SW 1271 (cell line): ENCODE measurements around the gene LMNTD1.

ENCODE experiments used
- DNase-seq, 2 experiments: peaks; one replicate each; lab custom pipeline; 2025; lab: John Stamatoyannopoulos, UW

Gene LMNTD1

DNA sequence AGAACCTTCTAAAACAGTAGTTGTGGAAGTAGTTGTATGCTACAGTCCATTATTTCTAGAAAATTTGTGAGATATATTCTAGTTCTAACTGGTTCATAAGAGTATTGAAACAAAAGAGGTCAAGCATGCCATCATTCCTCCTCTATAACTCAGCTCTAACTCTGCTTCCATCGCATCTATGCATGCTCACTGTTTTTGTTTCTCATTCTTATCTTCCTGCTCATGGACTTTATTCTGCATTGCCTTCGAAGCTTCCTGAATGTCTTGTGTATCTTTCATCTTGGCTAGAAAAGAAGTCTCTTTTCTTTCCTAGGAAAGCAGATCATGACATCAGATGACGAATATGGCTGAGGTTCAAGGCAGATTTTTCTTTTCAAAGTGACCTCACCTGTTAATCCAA, 402 bp downstream of the LMNTD1 start:
- no peak for DNase-seq

GRCh38 chr12:25550186-25550585, 2.9 kb downstream of the LMNTD1 start:
- no peak for DNase-seq

DNA sequence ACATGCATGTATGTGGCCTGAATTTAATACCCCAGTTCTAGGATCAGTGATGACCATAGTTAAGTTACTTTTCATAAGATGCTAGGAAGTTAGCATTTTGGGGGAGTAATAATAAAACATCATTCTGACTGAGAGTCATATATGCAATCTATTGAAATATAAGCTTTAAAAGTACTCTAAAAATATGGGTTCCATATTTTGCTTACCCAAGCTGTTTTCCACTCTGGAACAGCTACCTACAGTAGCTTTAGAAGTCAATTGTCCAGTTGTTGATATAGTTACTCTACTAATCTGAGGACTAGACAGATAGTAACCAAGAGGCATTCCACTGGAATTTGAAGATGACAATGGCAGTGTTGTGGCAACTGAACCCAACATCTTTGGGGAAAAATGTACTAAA, 4.0 kb downstream of the LMNTD1 start:
- DNase-seq: no peak

GRCh38 chr12:25546318-25546717, 6.8 kb downstream of the LMNTD1 start:
- DNase-seq: no peak

- no peak for DNase-seq
Observed at GRCh38 chr12:25533150-25533549, 19.9 kb downstream of the LMNTD1 start.

DNA sequence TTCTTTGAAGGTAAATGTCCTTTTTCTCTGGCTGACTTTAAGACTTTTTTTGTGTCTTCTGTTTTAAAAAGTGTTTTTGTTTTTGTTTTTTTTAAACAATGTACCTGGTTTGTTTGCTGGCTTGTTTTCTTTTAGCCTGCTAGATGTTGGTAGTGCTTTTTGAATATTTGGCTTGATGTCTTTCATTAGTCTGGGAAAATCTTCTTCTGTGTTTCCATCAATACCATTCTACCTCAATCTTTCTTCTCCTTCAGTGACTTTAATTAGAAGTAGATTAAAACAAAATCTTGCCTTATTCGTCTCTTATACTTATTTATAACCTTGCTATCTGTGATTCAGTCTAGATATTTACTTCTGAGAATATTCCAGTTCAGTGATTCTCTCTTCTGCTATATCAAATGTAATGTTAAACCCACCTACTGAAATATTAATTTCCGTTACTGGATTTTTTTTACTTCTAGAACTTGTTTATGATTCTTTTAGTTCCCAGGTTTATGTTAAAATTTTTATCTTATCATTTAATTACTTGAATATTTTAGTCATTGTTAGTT, 21.5 kb downstream of the LMNTD1 start:
- no peak for DNase-seq

- no peak for DNase-seq
Observed at GRCh38 chr12:25529738-25530137, 23.3 kb downstream of the LMNTD1 start.

DNA sequence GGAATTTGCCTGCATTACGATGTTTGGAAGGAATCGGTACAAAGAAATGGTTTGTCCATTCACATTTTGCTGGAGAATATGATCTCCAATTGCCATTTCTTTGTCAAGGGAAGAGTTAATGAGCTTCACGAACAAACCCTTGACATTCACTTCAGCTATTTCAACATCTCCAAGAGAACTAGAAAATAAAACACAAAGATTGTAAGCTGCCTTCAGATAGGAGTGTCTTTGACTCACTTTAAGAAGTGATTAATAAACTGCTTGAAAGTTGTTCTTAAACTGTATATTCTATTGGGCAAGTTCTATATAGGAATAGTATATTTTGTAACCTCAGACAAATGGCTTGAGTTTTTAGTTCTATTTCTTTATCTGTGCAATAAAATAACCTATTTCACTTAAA, 26.3 kb downstream of the LMNTD1 start:
- DNase-seq: no peak

DNA sequence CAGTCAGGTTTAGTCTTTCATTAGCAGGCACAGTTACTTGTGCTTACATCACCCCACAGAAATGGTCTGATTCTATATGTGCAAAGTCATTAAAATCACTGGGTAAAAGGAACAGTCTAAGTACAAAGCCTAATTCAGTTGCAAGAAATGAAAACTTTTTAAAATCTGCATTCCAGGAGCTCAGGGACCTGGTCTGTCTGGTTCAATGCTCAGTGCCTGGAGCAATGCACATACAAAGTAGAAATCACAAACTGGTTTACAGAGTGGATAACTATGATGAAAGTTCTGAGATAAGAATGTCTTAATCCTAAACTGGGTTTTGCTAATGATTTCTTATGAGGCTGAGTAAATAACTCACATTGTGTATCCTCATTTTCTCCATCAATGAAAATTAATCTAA, 28.7 kb downstream of the LMNTD1 start:
- DNase-seq: no peak

DNA sequence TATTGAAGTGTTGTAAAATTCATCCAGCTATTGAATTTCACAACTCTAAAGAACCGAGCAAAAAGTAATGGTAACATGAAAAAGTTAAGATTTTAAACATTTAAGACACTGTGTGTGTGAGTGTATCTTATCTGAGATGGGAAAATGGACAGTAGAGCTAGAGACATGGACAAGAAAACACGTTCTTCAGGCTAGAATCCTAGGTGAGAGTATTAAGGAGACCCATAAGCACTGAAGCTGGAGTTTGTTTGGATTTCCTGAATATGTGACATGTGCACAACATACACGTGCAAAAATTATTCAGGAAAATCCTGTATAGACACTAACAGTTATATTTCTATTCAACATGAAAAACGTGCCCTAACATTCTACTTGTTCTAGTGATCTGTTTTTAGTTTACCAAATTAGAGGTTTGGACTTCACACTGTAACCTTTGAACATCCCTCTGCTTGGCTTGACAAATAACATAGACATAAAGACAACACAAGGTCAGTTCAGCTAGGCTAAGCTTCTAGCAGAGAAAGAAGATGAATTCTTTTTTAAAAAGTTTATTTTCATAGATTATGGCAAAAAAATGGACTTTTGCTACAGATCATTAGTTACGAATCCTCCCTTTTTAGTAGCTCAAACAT, 31.3 kb downstream of the LMNTD1 start:
- DNase-seq: no peak

- DNase-seq: no peak
Observed at GRCh38 chr12:25518512-25518911, 34.6 kb downstream of the LMNTD1 start.

DNA sequence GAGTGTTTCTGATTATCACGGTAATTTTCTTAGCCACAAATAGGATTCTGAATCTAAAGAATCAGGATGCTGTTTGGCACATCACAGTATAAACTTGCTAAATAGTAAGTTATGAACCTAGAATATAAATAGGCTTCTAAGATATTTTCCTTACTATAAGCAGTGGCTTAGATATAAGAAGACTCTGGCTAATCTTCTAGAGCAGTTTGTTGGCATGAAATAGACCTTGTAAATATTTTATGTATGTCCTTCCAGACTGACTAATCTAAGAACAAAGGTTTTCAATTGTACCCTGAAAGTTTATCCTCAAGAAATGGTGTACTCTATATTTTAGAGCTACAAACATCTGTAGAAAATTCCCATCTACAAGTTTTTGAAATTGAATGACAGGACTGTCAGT, 48.3 kb downstream of the LMNTD1 start:
- DNase-seq: no peak

- DNase-seq: no peak
Observed at GRCh38 chr12:25503666-25504065, 49.4 kb downstream of the LMNTD1 start.

DNA sequence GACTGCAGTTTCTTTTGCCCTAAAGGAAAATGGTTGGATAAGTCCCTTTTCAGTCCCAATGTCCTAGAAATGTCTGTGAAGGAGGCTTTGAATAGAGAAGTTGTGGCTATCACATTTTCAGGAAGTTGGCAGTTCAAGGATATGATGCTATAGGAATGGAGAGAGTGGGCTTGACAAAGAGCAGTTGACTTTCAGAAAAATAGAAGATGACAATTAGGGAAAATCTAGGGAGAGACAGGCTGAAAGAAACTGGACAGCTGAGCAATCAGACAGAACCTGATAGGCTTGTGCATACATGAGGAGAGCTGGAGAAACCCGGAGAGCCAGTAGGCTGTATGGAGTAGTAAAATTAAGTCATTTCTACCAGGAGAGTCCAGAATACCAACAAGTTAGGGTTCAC, 50.5 kb downstream of the LMNTD1 start:
- DNase-seq: no peak

DNA sequence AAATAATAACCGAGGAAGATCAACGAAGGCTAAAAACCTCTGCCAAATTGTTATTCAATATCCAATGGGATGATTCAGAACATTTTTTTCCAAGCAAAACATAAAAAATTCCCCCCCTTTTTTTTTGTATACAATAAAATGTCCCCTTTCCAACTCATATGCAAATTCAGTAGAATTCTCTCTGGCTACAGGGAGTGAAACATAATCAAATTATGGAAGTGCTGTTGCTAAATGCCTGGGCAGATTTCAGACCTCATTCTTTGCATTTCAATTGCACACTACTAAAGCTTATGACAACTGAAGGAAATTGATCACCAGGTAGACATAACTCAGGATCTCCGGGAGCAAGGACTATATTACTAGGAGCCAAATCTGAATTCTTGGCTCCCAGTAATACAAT, 51.0 kb downstream of the LMNTD1 start:
- DNase-seq: no peak

- no peak for DNase-seq
Observed at GRCh38 chr12:25501549-25501948, 51.5 kb downstream of the LMNTD1 start.

DNA sequence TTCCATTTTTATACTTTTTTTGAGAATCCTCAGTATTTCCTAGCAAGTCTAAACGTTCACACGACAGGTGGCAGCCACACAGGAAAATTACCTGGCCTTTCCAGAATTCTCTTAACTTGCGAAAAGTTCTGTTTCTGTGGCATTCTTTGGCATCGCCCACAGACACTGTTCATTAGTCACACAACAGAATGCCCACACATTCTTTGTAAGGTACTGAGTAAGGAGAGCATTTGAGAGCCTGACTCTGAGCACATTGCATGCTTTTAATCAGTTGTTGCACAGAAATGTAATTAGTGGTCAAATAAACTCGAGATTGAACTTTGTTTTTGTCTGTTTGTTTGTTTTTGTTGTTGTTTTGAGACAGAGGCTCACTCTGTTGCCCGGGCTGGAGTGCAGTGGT, 52.4 kb downstream of the LMNTD1 start:
- no peak for DNase-seq

DNA sequence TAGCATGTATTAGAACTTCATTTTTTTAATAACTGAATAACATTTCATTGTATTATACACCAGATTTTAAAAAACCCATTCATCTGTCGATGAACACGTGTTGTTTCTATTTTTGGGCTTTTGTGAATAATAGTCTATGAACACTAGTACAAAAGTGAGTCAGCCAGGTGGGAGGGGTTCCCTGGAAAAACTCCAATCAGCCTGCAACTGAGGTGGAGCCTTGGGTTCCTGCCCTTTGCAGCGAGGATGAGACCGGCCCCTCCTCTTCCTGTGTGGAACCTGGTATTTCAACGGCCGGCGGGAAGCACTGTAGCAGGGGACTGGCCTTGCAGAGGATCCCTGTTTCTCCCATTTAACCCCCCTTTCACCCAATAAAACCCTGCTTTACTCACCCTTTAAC, 56.1 kb downstream of the LMNTD1 start:
- no peak for DNase-seq

DNA sequence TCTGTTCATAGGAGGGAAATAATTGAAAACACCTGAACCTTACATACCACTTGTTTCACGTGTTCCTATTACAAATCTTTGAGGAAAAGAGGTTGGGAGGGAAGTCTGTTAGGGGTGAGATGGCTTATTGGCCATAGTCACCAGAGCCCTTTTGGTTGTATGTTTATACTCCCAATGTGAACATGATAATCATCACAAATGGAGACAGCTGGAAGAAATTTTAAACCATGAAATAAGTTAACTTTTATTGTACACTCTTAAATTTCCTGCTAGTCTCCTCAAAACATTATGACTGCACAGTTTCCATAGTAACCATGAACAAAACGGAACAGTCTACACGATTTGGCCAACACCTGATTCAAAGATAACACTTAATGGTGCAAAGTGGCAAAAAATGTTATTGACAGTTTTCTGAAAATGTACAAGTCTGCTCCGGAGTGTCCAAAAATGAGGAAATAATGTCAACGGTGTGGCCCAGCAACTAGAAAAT, 56.9 kb downstream of the LMNTD1 start:
- DNase-seq: peak in 1 of 2 experiments; percentile 12

GRCh38 chr12:25495331-25496097, 57.6 kb downstream of the LMNTD1 start:
- peak in 1 of 2 experiments; percentile 68 for DNase-seq

GRCh38 chr12:25494926-25495325, 58.2 kb downstream of the LMNTD1 start:
- no peak for DNase-seq

GRCh38 chr12:25493682-25494081, 59.4 kb downstream of the LMNTD1 start:
- no peak for DNase-seq
